C4-2B (cell line): ENCODE measurements around the gene STAT5B.

Source experiments
- ZFX ChIP-seq: fragments of 450-650 bp; IDR thresholded peaks from 2 replicates; pipeline ENCODE4 v1.6.1; 2017
- TF ChIP-seq, protein P1 (sequence below): fragments of 450-650 bp; conservative IDR thresholded peaks from 2 replicates; pipeline ENCODE4 v1.5.1; 2017; ENCODE audit warnings: mild to moderate bottlenecking

GRCh38 chr17:42246515-42246914, 29.7 kb downstream of the STAT5B start:
- TF ChIP-seq, protein P1, sequence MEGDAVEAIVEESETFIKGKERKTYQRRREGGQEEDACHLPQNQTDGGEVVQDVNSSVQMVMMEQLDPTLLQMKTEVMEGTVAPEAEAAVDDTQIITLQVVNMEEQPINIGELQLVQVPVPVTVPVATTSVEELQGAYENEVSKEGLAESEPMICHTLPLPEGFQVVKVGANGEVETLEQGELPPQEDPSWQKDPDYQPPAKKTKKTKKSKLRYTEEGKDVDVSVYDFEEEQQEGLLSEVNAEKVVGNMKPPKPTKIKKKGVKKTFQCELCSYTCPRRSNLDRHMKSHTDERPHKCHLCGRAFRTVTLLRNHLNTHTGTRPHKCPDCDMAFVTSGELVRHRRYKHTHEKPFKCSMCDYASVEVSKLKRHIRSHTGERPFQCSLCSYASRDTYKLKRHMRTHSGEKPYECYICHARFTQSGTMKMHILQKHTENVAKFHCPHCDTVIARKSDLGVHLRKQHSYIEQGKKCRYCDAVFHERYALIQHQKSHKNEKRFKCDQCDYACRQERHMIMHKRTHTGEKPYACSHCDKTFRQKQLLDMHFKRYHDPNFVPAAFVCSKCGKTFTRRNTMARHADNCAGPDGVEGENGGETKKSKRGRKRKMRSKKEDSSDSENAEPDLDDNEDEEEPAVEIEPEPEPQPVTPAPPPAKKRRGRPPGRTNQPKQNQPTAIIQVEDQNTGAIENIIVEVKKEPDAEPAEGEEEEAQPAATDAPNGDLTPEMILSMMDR, result no peak
- TF ChIP-seq ZFX, result no peak
